ENCODE results near the gene NLRP6. TPM values are rescaled to one million over a fixed set of nuclear protein-coding genes. Genes with fewer than 3 reads are reported as not detected.
A peak's percentile ranks its signal among the peaks of the same experiment; 100 is the strongest.
"Not testable (repeated sequence)": the region's sequence is repeated elsewhere in the genome, so short reads cannot be mapped to it uniquely, and the experiment has no call there.

NLRP6 gene
- total RNA-seq, 2 experiments from 2014 or later, result 5.5 to 6.5 TPM

DNA sequence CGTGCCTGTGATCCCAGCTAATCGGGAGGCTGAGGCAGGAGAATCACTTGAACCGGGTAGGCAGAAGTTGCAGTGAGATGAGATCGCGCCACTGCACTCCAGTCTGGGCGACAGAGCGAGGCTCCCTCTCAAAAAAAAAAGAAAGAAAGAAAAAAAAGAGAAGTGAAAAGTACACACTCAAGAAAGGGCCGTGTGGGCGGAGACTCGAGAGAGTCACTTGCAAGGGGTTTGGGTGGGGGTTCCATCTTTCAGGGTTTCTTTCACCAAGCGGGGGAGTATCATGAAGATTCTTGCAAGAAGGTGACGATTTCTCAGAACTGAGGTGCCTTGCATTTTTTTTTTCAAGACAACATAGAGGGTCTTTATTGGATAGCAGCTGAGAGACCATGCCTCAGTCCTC, 25.2 kb downstream of the NLRP6 start:
- peaks cover 40% of the 10 kb centered on the region for H3K4me1 Mint-ChIP-seq
- no peak overlapping the region for H3K27ac Mint-ChIP-seq
- DNase-seq, result no peak
- peaks cover 4% of the 10 kb centered on the region for H3K36me3 Mint-ChIP-seq (ENCODE audit: low read depth)
- peaks cover 1% of the 10 kb centered on the region for H3K27me3 Mint-ChIP-seq
- ChIA-PET CTCF (interaction anchor here (1.1 kb wide), 1 partner anchor 274 kb away, joined by 4 read pairs; no protein-coding TSS in a partner anchor), POLR2A (no interaction called here)
- no peaks in the 10 kb centered on the region for H3K9me3 Mint-ChIP-seq
- H3K4me3 Mint-ChIP-seq, result no peak overlapping the region

DNA sequence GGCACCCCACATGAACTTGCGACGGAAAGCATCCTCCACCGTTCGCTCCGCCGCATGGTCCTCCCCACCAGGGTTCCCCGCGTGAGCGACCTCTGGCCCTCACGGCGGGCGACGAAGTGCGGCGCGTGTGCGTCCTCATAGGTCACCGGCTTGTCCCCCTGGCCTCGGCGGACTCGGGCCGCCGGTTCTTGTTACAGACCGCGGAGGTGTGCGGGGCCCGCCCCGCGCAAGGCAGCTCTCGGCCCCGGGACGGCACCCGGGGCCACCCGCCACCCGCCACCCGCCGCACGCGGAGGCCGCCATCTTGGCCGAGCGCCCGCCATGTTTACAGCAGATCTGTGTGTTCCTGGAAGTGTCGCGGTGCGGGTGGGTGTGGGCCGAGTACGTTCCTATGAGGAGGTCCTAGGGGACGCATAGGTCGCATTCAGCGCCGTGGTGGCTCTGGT, 25.9 kb downstream of the NLRP6 start:
- ChIA-PET CTCF (interaction anchor here (0.8 to 2.4 kb wide), 8 partner anchors 12 to 273 kb away, joined by 3 to 15 read pairs (median 4); partner anchors contain the start of genes BET1L, PGGHG and RIC8A), POLR2A (interaction anchor here (0.7 kb wide), 2 partner anchors 44 to 505 kb away, joined by 4 to 11 read pairs; partner anchors contain the start of gene RPLP2)
- Mint-ChIP-seq H3K27me3 (peaks cover 1% of the 10 kb centered on the region), H3K27ac (no peak overlapping the region), H3K4me1 (peaks cover 40% of the 10 kb centered on the region), H3K9me3 (no peaks in the 10 kb centered on the region), H3K36me3 (ENCODE audit: low read depth) (peaks cover 8% of the 10 kb centered on the region), H3K4me3 (no peak overlapping the region)
- DNase-seq, result no peak

DNA sequence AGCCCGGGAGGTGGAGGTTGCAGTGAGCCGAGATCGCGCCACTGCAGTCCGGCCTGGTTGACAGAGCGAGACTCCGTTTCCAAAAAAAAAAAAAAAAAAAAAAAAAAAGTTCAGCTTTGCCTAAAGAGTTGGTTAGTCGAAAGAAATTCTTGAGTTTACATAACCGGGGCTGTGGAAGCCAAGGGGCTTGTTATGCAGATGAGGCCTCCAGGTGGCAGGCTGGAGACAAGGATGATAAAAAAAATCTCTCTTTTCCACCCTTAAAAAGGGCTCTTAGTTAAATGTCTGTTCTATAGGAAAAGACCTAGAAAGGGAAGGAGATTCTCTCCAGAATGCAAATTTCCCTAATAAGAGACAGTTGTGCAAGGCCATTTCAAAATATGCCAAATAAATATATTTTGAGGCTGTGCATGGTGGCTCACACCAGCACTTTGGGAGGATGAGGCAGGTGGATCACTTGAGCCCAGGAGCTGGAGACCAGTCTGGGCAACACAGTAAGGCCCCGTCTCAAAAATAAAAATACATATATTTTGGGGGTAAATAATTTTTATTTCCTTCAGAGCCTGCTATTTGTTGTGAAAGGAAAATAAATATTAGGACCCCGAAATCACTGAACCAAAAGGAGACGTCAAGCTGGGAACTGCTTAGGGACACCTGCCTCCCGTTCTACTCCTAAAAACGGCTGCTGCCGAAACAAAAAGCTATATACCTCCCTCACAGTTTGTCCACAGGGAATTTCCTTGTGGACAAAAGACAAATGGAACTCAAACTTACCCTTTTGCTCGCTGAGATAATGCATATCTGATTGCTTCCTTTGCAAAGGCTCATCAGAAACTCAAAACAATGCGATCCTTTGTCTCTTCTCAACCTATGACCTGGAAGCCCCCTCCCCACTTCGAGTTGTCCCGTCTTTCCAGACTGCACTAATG, 27.0 kb downstream of the NLRP6 start:
- peak; percentile 74 for DNase-seq
- CTCF ChIA-PET, result interaction anchor here (0.8 to 2.9 kb wide), 15 partner anchors 10 to 213 kb away, joined by 3 to 15 read pairs (median 5); partner anchors contain the start of genes BET1L, PGGHG and RIC8A
- Mint-ChIP-seq H3K27ac (peak overlapping the region; percentile 58), H3K9me3 (no peaks in the 10 kb centered on the region), H3K4me1 (peaks cover 42% of the 10 kb centered on the region), H3K27me3 (peaks cover under 1% of the 10 kb centered on the region), H3K4me3 (no peak overlapping the region), H3K36me3 (ENCODE audit: low read depth) (peaks cover 18% of the 10 kb centered on the region)
- POLR2A ChIA-PET, result interaction anchor here (0.7 to 0.8 kb wide), 3 partner anchors 12 to 504 kb away, joined by 4 to 11 read pairs (median 4); partner anchors contain the start of gene RPLP2

DNA sequence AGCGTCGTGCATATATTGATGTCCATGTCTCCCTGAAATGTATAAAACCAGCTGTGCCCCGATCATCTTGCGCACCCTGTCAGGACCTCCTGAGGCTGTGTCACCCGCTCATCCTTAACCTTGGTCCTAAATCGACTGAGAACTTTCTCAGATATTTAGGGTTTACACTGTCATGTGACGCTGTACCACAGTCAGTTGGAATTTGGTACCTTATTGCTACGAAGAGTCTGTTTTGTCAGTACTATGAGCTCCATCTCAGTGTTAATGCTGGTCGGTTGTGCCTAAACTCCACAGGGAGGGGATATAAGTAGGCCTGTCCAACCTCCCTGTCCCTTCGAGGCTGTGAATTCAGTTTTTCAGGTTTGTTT, 27.6 kb downstream of the NLRP6 start:
- peaks cover 18% of the 10 kb centered on the region for H3K36me3 Mint-ChIP-seq (ENCODE audit: low read depth)
- H3K4me1 Mint-ChIP-seq, result peaks cover 42% of the 10 kb centered on the region
- H3K9me3 Mint-ChIP-seq, result no peaks in the 10 kb centered on the region
- no peak for DNase-seq
- CTCF ChIA-PET, result interaction anchor here (0.9 to 2.9 kb wide), 11 partner anchors 8 to 213 kb away, joined by 3 to 15 read pairs (median 5); no protein-coding TSS in a partner anchor
- POLR2A ChIA-PET, result interaction anchor here (0.8 kb wide), 1 partner anchor 11 kb away, joined by 4 read pairs; no protein-coding TSS in a partner anchor
- H3K4me3 Mint-ChIP-seq, result no peak overlapping the region
- H3K27ac Mint-ChIP-seq, result peak overlapping the region; percentile 58
- no peaks in the 10 kb centered on the region for H3K27me3 Mint-ChIP-seq

DNA sequence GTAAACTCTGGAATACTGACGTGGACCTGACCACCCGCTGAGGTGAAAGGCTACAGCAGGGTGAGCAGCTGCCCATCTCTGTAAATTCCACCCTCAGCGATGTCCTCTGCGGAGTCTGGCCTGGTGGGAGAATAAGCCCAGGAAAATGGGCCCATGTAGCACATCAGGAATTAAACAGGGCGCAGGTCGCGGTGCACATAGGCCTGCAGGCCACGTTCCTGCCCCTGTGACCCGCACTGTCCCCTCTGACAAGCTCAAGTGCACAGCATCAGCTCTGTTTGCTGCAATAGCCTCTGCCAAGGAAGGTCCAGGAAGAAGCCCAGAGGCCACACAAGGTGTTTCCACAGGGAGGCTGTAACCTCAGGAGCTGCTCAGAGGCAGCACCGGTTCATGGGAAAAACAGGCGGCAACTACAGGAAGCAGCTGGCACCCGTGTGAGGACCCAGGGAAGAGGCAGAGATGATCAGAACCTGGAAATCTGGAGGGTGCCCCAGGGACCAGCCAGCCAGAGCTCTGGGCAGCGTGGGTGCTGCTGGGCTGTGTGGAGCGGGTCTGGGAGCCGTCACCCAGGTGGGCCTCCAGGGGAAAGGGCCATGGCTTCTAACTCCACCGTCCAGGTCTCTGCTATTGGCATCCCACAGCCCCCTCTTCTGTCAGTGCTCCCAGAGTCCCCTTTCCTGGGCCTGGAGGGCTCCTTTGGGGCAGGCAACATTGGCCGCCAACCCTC, 28.6 kb downstream of the NLRP6 start:
- H3K9me3 Mint-ChIP-seq, result no peaks in the 10 kb centered on the region
- peak overlapping the region; percentile 90 for H3K4me3 Mint-ChIP-seq
- H3K27me3 Mint-ChIP-seq, result no peaks in the 10 kb centered on the region
- ChIA-PET CTCF (interaction anchor here (0.6 to 2.9 kb wide), 11 partner anchors 9 to 271 kb away, joined by 3 to 13 read pairs (median 4); no protein-coding TSS in a partner anchor), POLR2A (interaction anchor here (0.7 kb wide), 1 partner anchor 14 kb away, joined by 3 read pairs; no protein-coding TSS in a partner anchor)
- H3K27ac Mint-ChIP-seq, result peak overlapping the region; percentile 80
- peaks cover 18% of the 10 kb centered on the region for H3K36me3 Mint-ChIP-seq (ENCODE audit: low read depth)
- no peak for DNase-seq
- peaks cover 42% of the 10 kb centered on the region for H3K4me1 Mint-ChIP-seq

DNA sequence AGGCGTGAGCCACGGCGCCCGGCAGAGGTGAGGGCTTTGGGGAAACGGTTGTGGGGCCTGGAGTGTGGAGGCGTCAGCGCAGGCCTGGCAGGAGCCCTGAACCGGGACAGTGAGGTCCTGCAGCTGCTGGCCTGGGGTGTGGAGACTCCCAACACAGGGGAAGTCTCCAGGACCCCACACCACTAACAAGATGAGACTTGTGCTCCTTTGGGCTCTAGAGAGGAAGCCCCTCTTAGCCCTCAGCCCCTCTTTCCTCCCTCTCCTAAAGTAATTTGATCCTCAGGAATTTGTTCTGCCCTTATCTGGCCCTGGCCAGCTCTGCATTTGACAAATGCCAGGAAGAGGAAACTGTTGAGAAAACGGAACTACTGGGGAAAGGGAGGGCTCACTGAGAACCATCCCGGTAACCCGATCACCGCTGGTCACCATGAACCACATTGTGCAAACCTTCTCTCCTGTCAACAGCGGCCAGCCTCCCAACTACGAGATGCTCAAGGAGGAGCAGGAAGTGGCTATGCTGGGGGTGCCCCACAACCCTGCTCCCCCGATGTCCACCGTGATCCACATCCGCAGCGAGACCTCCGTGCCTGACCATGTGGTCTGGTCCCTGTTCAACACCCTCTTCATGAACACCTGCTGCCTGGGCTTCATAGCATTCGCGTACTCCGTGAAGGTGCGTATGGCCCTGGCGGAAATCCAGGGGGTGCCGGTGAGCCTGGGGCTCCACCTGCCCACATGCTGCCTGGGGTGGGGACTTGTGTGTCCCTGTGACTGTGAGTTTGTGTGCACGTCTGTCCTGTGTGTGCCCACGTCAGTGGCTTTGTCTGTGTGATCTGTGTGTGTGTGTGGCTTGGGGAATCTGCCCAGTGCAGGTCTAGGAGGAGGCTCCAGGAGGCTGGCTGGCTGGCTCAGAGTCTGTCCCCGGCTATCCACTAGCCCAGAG, 29.8 kb downstream of the NLRP6 start, which contains the start of gene IFITM2:
Gene IFITM2 (plus strand): TSS at position 51 of the 943 bp plus-strand sequence. CDS start 377 bp downstream, at position 428.
- not testable (repeated sequence) for H3K27me3 Mint-ChIP-seq
- DNase-seq, result peak; percentile 76

DNA sequence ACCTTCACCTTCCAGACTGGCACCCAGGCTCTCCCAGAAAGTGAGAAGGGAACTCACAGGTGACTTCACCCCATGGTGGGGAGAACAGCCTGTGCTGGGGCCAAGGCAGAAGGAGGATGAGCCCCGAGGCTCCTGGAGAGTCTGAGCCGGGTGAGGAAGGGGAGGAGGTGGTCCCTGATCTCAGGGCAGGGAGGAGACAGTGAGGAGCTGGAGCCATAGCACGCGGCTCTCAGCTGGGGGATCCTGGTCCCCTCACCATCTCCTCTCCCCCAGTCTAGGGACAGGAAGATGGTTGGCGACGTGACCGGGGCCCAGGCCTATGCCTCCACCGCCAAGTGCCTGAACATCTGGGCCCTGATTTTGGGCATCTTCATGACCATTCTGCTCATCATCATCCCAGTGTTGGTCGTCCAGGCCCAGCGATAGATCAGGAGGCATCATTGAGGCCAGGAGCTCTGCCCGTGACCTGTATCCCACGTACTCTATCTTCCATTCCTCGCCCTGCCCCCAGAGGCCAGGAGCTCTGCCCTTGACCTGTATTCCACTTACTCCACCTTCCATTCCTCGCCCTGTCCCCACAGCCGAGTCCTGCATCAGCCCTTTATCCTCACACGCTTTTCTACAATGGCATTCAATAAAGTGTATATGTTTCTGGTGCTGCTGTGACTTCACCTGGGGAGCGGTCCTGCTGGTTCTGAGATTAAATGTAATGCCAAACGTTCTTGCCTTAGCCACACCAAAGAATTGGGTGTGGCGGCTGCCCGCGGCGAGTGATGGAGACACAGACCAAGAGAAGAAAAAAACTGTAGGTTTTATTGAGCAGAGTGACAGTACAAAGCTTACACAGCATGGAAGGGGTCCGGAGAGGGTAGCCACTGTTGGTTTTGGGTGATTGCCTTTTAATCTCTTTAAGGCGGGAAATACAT, 30.8 kb downstream of the NLRP6 start:
- Mint-ChIP-seq H3K4me1 (peaks cover 46% of the 10 kb centered on the region), H3K36me3 (ENCODE audit: low read depth) (peaks cover 23% of the 10 kb centered on the region), H3K27ac (peak overlapping the region; percentile 98), H3K4me3 (peak overlapping the region; percentile 90)
- DNase-seq, result peak; percentile 66
- H3K27me3 Mint-ChIP-seq, H3K9me3 Mint-ChIP-seq: not testable (repeated sequence)
- CTCF ChIA-PET, result interaction anchor here (0.9 to 1.5 kb wide), 5 partner anchors 8 to 210 kb away, joined by 3 to 6 read pairs (median 3); partner anchors contain the start of gene PGGHG
- POLR2A ChIA-PET, result interaction anchor here (1.0 kb wide), 2 partner anchors 8 to 46 kb away, joined by 5 read pairs; no protein-coding TSS in a partner anchor

More for the DNA sequence above, 29.8 kb downstream of the NLRP6 start, which contains the start of gene IFITM2:
- peaks cover 46% of the 10 kb centered on the region for H3K4me1 Mint-ChIP-seq
- H3K4me3 Mint-ChIP-seq, result peak within 1 kb of the TSS; percentile 90
- peaks cover 21% of the 10 kb centered on the region for H3K36me3 Mint-ChIP-seq (ENCODE audit: low read depth)
- peak within 1 kb of the TSS; percentile 98 for H3K27ac Mint-ChIP-seq
- CTCF ChIA-PET, result interaction anchor here (1.3 kb wide), 1 partner anchor 9 kb away, joined by 6 read pairs; no protein-coding TSS in a partner anchor
- H3K9me3 Mint-ChIP-seq, POLR2A ChIA-PET: not testable (repeated sequence)

DNA sequence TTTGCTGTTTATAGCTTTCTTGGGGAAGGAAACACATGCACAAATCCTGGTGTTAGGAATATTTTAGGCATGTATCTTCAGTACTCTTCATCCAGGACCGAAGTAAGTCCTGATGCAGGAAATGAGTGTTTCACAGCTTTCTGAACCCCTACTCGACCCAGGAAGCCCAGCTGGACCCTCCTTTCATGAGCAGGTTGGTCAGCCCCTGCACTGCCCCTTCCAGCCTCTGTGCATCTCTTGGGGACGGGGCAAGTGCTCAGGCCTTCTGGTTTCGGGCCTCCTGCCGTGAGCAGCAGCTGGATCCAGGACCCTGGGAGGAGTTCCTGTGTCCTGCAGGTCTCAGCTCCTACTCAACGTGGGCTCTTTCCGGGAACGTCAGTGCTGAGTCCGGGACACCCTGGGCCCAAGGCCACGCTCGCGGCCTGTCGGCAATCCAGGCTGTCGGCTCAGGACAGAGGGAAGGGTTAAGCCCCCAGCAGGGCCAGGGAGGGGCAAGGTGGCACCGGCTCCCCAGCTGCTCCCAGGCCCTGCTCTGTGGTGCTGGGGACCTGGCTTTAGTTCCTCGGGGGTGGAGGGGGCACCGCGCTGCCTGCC, 31.9 kb downstream of the NLRP6 start:
- not testable (repeated sequence) for DNase-seq, H3K27me3 Mint-ChIP-seq, H3K9me3 Mint-ChIP-seq
- POLR2A ChIA-PET, result interaction anchor here (0.7 to 1.0 kb wide), 2 partner anchors 30 to 45 kb away, joined by 3 to 5 read pairs; no protein-coding TSS in a partner anchor
- CTCF ChIA-PET, result interaction anchor here (1.1 to 1.5 kb wide), 2 partner anchors 19 to 209 kb away, joined by 3 to 5 read pairs; no protein-coding TSS in a partner anchor
- peaks cover 39% of the 10 kb centered on the region for H3K4me1 Mint-ChIP-seq
- H3K27ac Mint-ChIP-seq, result peak overlapping the region; percentile 98
- H3K4me3 Mint-ChIP-seq, result peak overlapping the region; percentile 90
- peaks cover 34% of the 10 kb centered on the region for H3K36me3 Mint-ChIP-seq (ENCODE audit: low read depth)

DNA sequence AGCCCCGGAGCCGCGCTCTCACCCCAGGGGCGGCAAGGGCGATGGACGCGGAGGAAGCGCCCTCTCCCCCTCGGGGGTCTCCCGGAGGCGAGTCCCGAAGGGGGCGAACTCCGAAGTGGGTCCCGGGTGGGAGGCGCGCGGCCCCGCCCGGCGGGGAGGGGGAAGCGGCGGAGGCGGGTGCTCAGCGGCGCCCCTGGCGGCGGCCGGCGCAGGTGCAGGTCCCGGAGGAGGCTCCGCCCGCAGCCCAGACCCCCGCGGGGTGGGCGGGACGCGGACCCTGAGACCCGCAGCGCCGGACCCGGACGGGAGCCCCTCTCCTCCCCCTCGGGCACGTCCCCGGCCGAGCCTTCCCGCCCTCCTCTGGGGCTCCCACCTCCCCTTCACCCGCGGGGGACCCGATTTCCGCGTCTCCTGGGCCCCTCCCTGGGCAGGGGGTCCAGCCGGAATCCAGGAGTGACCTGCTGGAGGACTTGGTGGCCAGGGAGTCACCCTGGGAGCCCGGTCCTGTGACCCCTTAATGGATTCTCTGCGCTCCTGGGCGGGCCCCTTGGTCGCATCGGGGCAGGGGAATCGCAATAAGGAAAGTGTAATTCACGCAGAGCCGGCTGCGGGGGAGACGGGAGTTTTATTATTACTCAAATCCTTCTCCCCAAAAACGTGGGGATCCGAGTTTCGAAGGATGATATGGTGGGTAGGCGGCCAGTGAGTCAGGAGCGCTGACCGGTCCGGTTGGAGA, 33.0 kb downstream of the NLRP6 start:
- DNase-seq, result peak; percentile 34
- H3K9me3 Mint-ChIP-seq, H3K27me3 Mint-ChIP-seq: not testable (repeated sequence)
- peak overlapping the region; percentile 92 for H3K4me3 Mint-ChIP-seq
- peaks cover 40% of the 10 kb centered on the region for H3K36me3 Mint-ChIP-seq (ENCODE audit: low read depth)
- H3K27ac Mint-ChIP-seq, result peak overlapping the region; percentile 99
- peaks cover 30% of the 10 kb centered on the region for H3K4me1 Mint-ChIP-seq
- ChIA-PET POLR2A (interaction anchor here (1.3 kb wide), 1 partner anchor 16 kb away, joined by 9 read pairs; no protein-coding TSS in a partner anchor), CTCF (interaction anchor here (1.1 to 2.1 kb wide), 4 partner anchors 14 to 61 kb away, joined by 3 to 8 read pairs (median 4); no protein-coding TSS in a partner anchor)
